TTC549 (cell line): ENCODE results near the gene ARID4A.
"Not testable (repeated sequence)": the region's sequence is repeated elsewhere in the genome, so short reads cannot be mapped to it uniquely, and the experiment has no call there.

ENCODE experiments used
- FAIRE-seq: peaks from 2 replicates; lab custom pipeline; 2012; peaks lifted over from hg19 to GRCh38; lab: Jason Lieb, UNC

Gene ARID4A, protein sequence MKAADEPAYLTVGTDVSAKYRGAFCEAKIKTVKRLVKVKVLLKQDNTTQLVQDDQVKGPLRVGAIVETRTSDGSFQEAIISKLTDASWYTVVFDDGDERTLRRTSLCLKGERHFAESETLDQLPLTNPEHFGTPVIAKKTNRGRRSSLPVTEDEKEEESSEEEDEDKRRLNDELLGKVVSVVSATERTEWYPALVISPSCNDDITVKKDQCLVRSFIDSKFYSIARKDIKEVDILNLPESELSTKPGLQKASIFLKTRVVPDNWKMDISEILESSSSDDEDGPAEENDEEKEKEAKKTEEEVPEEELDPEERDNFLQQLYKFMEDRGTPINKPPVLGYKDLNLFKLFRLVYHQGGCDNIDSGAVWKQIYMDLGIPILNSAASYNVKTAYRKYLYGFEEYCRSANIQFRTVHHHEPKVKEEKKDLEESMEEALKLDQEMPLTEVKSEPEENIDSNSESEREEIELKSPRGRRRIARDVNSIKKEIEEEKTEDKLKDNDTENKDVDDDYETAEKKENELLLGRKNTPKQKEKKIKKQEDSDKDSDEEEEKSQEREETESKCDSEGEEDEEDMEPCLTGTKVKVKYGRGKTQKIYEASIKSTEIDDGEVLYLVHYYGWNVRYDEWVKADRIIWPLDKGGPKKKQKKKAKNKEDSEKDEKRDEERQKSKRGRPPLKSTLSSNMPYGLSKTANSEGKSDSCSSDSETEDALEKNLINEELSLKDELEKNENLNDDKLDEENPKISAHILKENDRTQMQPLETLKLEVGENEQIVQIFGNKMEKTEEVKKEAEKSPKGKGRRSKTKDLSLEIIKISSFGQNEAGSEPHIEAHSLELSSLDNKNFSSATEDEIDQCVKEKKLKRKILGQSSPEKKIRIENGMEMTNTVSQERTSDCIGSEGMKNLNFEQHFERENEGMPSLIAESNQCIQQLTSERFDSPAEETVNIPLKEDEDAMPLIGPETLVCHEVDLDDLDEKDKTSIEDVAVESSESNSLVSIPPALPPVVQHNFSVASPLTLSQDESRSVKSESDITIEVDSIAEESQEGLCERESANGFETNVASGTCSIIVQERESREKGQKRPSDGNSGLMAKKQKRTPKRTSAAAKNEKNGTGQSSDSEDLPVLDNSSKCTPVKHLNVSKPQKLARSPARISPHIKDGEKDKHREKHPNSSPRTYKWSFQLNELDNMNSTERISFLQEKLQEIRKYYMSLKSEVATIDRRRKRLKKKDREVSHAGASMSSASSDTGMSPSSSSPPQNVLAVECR

GRCh38 chr14:58298477-58299400 is at the start of gene ARID4A:
TSS of gene ARID4A (plus strand) at chr14:58298555. CDS start at chr14:58299855, 1,300 bp downstream.
- FAIRE-seq = no peak

DNA sequence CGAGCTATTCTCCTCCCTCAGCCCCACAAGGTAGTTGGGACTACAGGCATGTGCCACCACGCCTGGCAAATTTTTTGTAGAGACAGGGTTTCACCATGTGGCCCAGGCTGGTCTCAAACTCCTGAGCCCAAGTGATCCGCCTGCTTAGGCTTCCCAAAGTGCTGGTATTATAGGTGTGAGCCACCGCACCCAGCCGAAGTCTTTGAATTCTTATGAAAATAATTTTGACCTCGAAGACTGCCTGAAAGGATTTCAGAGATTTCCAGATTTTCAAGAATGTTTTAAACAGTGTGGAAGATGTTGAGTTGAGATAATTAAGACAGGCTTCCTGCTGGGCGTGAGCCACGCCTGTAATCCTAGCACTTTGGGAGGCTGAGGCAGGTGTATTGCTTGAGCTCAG is 48.7 kb upstream of the ARID4A start:
- no peak for FAIRE-seq

DNA sequence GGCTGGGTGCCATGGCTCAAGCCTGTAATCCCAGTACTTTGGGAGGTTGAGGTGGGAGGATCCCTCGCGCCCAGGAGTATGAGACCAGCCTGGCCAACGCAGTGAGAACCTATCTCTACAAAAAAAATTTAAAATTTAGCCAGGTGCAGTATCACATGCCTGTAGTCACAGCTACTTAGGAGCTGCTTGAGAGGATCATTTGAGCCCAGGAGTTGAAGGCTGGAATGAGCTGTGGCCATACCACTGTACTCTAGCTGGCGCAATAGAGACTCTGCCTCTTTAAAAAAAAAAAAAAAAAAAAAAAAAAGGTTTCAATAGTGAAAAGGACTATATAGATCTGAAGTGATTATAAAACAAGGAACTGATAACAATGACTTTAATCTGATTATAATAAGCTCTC is 40.2 kb upstream of the ARID4A start:
- no peak for FAIRE-seq

DNA sequence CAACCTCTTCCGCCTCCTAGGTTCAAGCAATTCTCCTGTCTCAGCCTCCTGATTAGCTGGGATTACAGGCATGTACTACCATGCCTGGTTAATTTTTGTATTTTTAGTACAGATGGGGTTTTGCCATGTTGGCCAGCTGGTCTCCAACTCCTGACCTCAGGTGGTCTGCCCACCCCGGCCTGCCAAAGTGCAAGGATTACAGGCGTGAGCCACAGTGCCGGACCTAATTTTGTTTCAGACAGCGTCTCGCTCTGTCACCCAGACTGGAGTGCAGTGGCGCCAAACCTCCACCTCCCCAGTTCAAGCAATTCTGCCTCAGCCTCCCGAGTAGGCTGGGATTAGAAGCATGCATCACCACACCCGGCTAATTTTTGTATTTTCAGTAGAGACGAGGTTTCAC is 36.4 kb upstream of the ARID4A start:
- not testable (repeated sequence) for FAIRE-seq

DNA sequence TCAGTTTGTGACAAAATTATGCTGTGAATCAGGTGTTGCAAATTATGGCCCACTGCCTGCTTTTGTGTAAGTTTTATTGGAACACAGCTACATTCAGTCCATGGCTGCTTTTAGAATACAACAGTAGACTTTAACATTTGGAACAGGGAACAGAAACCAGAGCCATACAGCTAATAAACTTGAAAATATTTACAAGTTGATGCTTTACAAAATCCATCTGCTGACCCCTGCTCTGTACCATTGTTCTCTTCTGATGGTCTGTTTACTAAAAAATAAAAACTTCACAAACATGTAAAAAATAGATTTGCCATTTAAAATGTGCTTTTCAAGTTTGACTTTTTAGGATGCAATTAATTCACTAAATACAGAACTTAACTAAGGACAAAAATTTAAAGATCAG is 33.0 kb upstream of the ARID4A start:
- no peak for FAIRE-seq

DNA sequence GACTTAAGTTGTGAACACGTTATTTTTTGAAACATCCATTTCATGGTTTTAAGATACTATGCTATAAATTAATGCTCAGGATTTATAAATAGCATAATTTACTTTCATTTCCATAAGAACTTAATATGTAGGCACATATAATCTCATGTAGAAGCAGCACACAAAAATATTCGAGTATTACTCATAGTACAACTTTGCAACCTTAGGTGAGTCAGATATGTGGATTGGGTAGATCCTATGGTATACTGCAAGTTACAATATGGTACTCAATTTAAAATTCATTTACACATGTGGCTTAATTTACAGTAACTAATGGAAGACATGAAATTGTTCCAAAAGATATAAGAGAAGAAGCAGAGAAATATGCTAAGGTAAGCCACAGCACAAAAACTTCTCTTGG is 27.7 kb upstream of the ARID4A start:
- FAIRE-seq = no peak

DNA sequence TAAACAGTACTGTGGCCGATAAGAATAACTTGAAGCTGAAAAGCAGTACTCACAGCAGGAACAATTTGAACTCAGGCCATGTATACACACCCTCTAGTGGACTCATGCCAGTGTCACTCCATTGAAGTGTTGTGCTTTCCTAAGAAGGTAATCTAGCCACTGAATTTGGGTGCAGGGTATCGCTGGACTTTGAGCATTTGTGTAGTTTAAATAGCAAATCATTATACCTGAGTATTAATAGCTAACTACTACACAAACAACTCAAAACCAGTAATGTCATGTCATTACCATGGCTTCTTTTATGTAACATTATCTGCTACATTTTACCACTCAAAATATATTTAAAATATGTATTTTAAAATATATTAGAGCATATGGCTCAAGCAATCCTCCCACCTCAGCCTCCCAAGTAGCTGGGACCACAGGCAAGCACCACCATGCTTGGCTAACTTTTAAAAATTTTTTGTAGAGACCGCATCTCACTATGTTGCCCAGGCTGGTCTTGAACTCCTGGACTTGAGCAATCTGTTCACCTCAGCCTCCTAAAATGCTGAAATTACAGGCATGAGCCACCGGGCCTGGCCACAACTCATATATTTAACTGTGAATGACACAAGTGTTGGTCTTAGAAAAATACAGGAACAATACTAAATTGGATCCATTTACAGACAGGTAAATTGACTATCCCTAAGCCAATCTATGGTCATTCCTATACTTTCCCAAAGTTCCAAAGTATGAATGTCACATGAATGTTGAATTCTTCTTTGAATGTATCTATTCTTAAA is 25.6 kb upstream of the ARID4A start:
- FAIRE-seq = no peak

GRCh38 chr14:58274881-58275280 is 23.5 kb upstream of the ARID4A start:
- no peak for FAIRE-seq

DNA sequence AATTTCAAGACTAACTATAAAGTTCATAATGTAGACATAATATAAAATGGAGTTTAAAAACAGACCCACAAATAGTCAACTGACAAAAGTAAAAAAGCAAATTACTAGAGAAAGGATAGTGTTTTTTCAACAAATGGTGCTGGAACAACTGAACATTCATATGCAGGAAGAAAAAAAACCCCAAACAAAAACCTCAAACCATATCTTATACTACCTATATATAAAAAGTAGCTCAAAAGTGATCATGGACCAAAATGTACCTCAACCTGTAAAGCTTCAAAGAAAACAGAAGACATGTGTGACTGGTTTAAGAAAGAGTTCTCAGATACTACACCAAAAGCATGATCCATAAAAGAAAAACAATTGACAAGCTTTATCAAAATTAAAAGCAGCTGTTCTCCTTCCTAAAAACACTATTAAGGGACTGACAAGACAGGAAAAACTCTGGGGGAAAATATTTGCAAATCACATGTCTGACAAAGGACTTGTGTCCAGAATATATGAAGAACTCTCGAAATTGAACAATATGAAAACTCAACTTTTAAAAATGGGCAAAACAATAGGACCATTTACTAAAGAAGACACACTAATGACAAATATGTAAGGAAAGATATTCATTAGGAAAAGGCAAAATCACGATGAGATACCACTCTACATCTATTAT is 22.7 kb upstream of the ARID4A start:
- no peak for FAIRE-seq

GRCh38 chr14:58276208-58276607 is 22.1 kb upstream of the ARID4A start:
- no peak for FAIRE-seq

GRCh38 chr14:58278177-58278576 is 20.2 kb upstream of the ARID4A start:
- no peak for FAIRE-seq

DNA sequence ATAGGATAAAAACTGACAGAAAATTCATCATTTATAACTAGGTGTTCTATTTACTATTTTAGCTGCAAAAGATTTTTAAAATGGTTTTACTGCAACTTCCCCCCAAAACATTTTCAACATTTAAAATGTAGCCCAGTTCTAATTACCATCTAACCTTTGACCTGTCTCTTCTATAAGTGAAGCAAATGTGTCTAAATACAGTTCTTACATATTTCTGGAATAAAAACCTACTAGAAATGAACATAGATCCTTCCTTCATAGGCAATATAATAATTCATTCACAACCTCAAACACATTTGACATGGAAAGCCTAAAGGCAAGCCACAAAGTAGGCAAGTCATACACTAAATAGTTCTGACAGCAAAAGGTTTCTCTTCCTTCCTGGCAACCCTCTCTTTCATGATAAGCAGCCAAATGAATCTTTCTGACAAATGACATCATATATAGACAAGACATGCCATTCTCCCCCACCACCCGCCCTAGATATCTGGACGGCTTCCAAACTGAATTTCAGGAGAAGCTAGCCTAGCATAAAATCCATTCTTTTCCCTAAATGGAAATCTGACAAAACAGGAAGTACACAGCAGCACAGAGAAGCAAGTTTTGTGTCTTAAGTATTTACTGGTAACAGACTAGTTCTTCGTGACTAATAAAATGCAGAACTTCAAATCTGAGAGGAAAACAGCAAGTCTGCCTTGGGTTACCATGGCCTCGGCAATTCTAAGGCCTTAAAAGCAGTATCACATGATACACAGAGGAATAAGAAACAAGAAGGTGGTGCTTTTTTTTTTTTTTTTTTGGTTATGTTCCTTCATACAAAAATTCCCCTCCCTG is 17.2 kb upstream of the ARID4A start:
- no peak for FAIRE-seq

GRCh38 chr14:58281969-58282368 is 16.4 kb upstream of the ARID4A start:
- no peak for FAIRE-seq

DNA sequence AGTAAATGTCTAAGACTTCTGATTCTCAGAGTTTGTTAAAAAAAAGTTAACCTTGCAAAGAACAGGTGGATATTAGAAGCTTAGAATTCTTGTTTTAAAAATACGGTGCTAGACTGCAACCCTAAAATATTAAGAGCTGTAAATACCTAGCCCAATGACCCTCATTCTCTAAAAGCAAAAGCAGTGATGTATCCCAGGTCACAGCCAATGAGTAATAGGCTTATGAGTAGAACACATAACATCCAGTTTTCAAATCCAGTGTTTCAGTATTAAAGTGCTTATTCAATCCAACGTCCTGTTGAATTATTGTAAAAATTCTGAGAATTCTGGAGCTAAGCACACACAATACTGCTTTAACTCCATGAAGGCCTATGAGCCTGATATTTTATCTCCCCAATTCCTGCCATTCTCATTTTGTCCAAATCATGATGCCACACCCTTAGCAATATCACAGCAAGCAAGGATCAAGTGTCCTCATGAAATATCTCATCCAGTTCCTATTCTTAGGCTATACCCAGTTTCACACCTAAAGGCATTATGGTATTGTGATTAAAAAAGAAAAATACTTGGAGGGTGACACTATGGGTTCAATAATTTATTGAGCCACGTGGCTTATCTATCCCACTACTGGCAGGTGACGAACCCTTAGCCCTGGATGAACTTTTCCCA is 15.3 kb upstream of the ARID4A start:
- FAIRE-seq = no peak

- FAIRE-seq = no peak
Measured at GRCh38 chr14:58283730-58284129, 14.6 kb upstream of the ARID4A start.

GRCh38 chr14:58285132-58285531 is 13.2 kb upstream of the ARID4A start:
- FAIRE-seq = no peak

GRCh38 chr14:58287607-58288042 is 10.7 kb upstream of the ARID4A start:
- no peak for FAIRE-seq

GRCh38 chr14:58288106-58288792 is 10.1 kb upstream of the ARID4A start:
- FAIRE-seq = no peak
